NB4 (cell line): ENCODE results near the gene PRKCE.

Experiments used
- MYC ChIP-seq: IDR thresholded peaks from 2 replicates; pipeline ENCODE4 v1.6.1; 2011; ENCODE audit warnings: low read depth, low read length
- POLR2A ChIP-seq: IDR thresholded peaks from 2 replicates; pipeline ENCODE4 v1.6.1; 2011; ENCODE audit warnings: mild to moderate bottlenecking; ENCODE audit not compliant: insufficient read length; ENCODE audit errors: extremely low read depth
- TF ChIP-seq, protein P1 (sequence below): IDR thresholded peaks from one replicate; pipeline ENCODE4 v1.5.1; 2012; ENCODE audit warnings: low read depth, low read length
- TF ChIP-seq, protein P2 (sequence below): IDR thresholded peaks from 2 replicates; pipeline ENCODE4 v1.6.1; 2011; ENCODE audit warnings: low read depth, low read length

DNA sequence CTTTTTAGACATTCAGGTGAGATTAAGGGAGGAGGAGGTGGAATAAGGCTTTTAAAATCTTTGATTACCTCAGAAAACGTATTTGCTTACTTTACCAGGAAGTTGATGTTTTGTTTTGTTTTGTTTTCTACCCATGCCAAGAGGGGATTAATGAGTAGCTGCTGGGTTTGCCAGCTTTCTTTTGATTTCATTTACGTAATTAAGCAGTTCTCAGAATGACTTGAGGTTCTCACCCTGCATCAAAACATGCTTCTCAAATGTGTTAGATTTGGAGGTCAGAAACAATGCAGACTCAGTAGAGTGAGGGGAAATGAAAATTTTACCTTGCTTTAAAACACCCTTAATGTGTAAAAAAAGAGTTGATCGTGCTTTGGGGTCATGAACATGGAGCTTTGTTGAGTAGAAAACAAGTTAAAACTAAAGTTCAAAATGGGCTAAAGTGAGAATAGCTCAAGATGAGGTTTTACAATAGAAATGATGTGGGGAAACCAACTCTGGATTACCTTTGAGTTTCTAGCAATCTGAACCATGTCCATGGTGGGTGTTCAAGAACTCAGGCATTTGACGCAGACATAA lies 428.6 kb downstream of the PRKCE start:
- TF ChIP-seq, protein P1, sequence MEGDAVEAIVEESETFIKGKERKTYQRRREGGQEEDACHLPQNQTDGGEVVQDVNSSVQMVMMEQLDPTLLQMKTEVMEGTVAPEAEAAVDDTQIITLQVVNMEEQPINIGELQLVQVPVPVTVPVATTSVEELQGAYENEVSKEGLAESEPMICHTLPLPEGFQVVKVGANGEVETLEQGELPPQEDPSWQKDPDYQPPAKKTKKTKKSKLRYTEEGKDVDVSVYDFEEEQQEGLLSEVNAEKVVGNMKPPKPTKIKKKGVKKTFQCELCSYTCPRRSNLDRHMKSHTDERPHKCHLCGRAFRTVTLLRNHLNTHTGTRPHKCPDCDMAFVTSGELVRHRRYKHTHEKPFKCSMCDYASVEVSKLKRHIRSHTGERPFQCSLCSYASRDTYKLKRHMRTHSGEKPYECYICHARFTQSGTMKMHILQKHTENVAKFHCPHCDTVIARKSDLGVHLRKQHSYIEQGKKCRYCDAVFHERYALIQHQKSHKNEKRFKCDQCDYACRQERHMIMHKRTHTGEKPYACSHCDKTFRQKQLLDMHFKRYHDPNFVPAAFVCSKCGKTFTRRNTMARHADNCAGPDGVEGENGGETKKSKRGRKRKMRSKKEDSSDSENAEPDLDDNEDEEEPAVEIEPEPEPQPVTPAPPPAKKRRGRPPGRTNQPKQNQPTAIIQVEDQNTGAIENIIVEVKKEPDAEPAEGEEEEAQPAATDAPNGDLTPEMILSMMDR: no peak
- TF ChIP-seq POLR2A: no peak
- TF ChIP-seq, protein P2, sequence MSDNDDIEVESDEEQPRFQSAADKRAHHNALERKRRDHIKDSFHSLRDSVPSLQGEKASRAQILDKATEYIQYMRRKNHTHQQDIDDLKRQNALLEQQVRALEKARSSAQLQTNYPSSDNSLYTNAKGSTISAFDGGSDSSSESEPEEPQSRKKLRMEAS: no peak
- no peak for TF ChIP-seq MYC
